Neural cell (in vitro differentiated cells): ENCODE measurements around the gene KRTAP3-3. TPM values are rescaled to one million over a fixed set of nuclear protein-coding genes. Genes with fewer than 3 reads are reported as not detected.

Source experiments
- H2AFZ ChIP-seq: fragments of 200-600, 300-800 bp; sonication (generic), shearing (Covaris generic); 2 replicates; pipeline ENCODE4 v1.6.0; 2014; ENCODE audit warnings: low read depth, mild to moderate bottlenecking, antibody characterized with exemption, low read length, moderate library complexity
- H3F3A ChIP-seq: fragments of 200-600 bp; shearing (Covaris generic); 2 replicates; pipeline ENCODE4 v1.6.1; 2016; ENCODE audit warnings: mild to moderate bottlenecking, moderate library complexity, mixed read lengths, antibody characterized with exemption, low read length; ENCODE audit not compliant: insufficient read depth, poor library complexity, severe bottlenecking
- H3K27ac ChIP-seq: fragments of 200-600, 300-800 bp; sonication (generic), shearing (Covaris generic); 2 replicates; pipeline ENCODE4 v1.5.1; 2014; ENCODE audit warnings: mild to moderate bottlenecking, low read length, moderate library complexity
- H3K27me3 ChIP-seq: fragments of 300-800, 200-600 bp; sonication (generic), shearing (Covaris generic); 2 replicates; pipeline ENCODE4 v1.6.0; 2014; ENCODE audit warnings: mild to moderate bottlenecking, low read depth, low read length, moderate library complexity; ENCODE audit not compliant: insufficient read depth
- H3K36me3 ChIP-seq: fragments of 300-800, 200-600 bp; sonication (generic), shearing (Covaris generic); 2 replicates; pipeline ENCODE4 v1.5.1; 2014; ENCODE audit warnings: mild to moderate bottlenecking, antibody characterized with exemption, low read length, moderate library complexity; ENCODE audit not compliant: insufficient read depth
- H3K4me2 ChIP-seq: fragments of 300-800, 200-600 bp; sonication (generic), shearing (Covaris generic); 2 replicates; pipeline ENCODE4 v1.6.0; 2014; ENCODE audit warnings: mild to moderate bottlenecking, low read length
- H3K4me3 ChIP-seq: fragments of 300-800, 200-600 bp; sonication (generic), shearing (Covaris generic); 2 replicates; pipeline ENCODE4 v1.5.1; 2014; ENCODE audit warnings: mild to moderate bottlenecking, low read length, moderate library complexity
- H3K79me2 ChIP-seq: fragments of 200-600 bp; shearing (Covaris generic); replicated peaks from 2 replicates; pipeline ENCODE4 v1.6.0; 2014; ENCODE audit warnings: mild to moderate bottlenecking, low read length, moderate library complexity; ENCODE audit not compliant: insufficient read depth
- H3K9ac ChIP-seq: fragments of 300-800, 200-600 bp; sonication (generic), shearing (Covaris generic); 2 replicates; pipeline ENCODE4 v1.6.1; 2016; ENCODE audit warnings: mild to moderate bottlenecking, low read length, mixed read lengths
- H3K9me2 ChIP-seq: fragments of 200-600 bp; shearing (Covaris generic); 2 replicates; pipeline ENCODE4 v1.6.1; 2016; ENCODE audit warnings: mild to moderate bottlenecking, low read length, mixed read lengths; ENCODE audit not compliant: insufficient read depth
- H3K9me3 ChIP-seq: fragments of 200-600, 300-800 bp; sonication (generic), shearing (Covaris generic); 2 replicates; pipeline ENCODE4 v1.6.1; 2016; ENCODE audit warnings: mild to moderate bottlenecking, mixed run types, low read length, moderate library complexity, mixed read lengths
- H4K20me1 ChIP-seq: fragments of 200-600 bp; shearing (Covaris generic); 2 replicates; pipeline ENCODE4 v1.6.1; 2016; ENCODE audit warnings: mild to moderate bottlenecking, mixed run types; ENCODE audit not compliant: insufficient read depth
- EP300 ChIP-seq: fragments of 450-650 bp; conservative IDR thresholded peaks from 2 replicates; pipeline ENCODE4 v1.6.1; 2014; ENCODE audit warnings: antibody characterized with exemption, mild to moderate bottlenecking, moderate library complexity; ENCODE audit not compliant: poor library complexity, severe bottlenecking
- EZH2 ChIP-seq: fragments of 200-600, 300-800 bp; shearing (Covaris generic), sonication (generic); IDR thresholded peaks from 2 replicates; pipeline ENCODE4 v1.6.1; 2014; ENCODE audit warnings: antibody characterized with exemption, low read length, borderline replicate concordance, mild to moderate bottlenecking; ENCODE audit not compliant: insufficient read depth, poor library complexity, severe bottlenecking
- MXI1 ChIP-seq: fragments of 450-650 bp; conservative IDR thresholded peaks from 2 replicates; pipeline ENCODE4 v1.6.1; 2014; ENCODE audit warnings: antibody characterized with exemption, mild to moderate bottlenecking; ENCODE audit not compliant: poor library complexity, severe bottlenecking
- POLR2AphosphoS5 ChIP-seq: IDR thresholded peaks from 2 replicates; pipeline ENCODE4 v1.6.1; 2012
- RAD21 ChIP-seq: fragments of 450-650 bp; conservative IDR thresholded peaks from 2 replicates; pipeline ENCODE4 v1.6.1; 2014; ENCODE audit warnings: antibody characterized with exemption, mild to moderate bottlenecking, moderate library complexity
- SMC3 ChIP-seq: fragments of 450-650 bp; conservative IDR thresholded peaks from 2 replicates; pipeline ENCODE4 v1.6.1; 2014; ENCODE audit warnings: antibody characterized with exemption, mild to moderate bottlenecking, moderate library complexity; ENCODE audit not compliant: poor library complexity
- TAF1 ChIP-seq: IDR thresholded peaks from 2 replicates; pipeline ENCODE4 v1.6.1; 2012; ENCODE audit warnings: low read depth
- polyA plus RNA-seq: library from polyadenylated mRNA; depleted of rRNA; stranded (reverse); fragments of >200 nt; gene quantifications from 2 replicates; pipeline ENCODE4 v1.2.3, GENCODE V29; 2014
- TF ChIP-seq, protein P1 (sequence below): IDR thresholded peaks from 2 replicates; pipeline ENCODE4 v1.6.1; 2012; ENCODE audit warnings: borderline replicate concordance
- TF ChIP-seq, protein P2 (sequence below): fragments of 450-650 bp; IDR thresholded peaks from 2 replicates; pipeline ENCODE4 v1.5.1; 2014; ENCODE audit warnings: antibody characterized with exemption, mild to moderate bottlenecking, moderate library complexity; ENCODE audit not compliant: poor library complexity, severe bottlenecking

KRTAP3-3 gene
- polyA plus RNA-seq, 1 donor from 2014 or later: not detected

DNA sequence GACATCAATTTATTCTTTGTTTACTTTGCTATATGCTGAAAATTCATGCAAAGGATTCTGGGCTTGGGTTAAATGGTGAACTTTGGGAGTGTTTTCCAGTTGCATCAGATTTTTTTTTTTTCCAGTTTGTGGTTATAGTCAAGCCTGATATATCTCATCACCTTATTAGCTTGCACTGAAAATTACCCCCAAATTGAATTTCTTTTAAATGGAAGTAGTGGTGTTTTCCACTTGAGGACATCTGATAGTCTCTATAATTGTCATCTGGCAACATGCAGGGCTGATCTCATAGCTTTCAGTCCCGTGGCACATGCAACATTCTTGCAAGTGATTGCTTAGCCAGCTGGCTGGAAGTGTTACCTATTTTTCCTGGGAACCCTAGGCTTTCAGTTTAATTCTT lies 19.6 kb upstream of the KRTAP3-3 start:
- Histone ChIP-seq H3K79me2 (no peaks in the 10 kb centered on the region), H3K4me2 (no peak overlapping the region), H3F3A (no peaks in the 10 kb centered on the region), H3K9me3 (no peaks in the 10 kb centered on the region), H3K9me2 (no peaks in the 10 kb centered on the region), H3K4me3 (no peak overlapping the region), H2AFZ (no peak overlapping the region), H4K20me1 (no peaks in the 10 kb centered on the region), H3K27ac (no peak overlapping the region), H3K36me3 (no peaks in the 10 kb centered on the region), H3K27me3 (no peaks in the 10 kb centered on the region), H3K9ac (no peak overlapping the region)
- no peak for TF ChIP-seq SMC3
- no peak for TF ChIP-seq MXI1
- TF ChIP-seq RAD21: no peak
- TF ChIP-seq, protein P1, sequence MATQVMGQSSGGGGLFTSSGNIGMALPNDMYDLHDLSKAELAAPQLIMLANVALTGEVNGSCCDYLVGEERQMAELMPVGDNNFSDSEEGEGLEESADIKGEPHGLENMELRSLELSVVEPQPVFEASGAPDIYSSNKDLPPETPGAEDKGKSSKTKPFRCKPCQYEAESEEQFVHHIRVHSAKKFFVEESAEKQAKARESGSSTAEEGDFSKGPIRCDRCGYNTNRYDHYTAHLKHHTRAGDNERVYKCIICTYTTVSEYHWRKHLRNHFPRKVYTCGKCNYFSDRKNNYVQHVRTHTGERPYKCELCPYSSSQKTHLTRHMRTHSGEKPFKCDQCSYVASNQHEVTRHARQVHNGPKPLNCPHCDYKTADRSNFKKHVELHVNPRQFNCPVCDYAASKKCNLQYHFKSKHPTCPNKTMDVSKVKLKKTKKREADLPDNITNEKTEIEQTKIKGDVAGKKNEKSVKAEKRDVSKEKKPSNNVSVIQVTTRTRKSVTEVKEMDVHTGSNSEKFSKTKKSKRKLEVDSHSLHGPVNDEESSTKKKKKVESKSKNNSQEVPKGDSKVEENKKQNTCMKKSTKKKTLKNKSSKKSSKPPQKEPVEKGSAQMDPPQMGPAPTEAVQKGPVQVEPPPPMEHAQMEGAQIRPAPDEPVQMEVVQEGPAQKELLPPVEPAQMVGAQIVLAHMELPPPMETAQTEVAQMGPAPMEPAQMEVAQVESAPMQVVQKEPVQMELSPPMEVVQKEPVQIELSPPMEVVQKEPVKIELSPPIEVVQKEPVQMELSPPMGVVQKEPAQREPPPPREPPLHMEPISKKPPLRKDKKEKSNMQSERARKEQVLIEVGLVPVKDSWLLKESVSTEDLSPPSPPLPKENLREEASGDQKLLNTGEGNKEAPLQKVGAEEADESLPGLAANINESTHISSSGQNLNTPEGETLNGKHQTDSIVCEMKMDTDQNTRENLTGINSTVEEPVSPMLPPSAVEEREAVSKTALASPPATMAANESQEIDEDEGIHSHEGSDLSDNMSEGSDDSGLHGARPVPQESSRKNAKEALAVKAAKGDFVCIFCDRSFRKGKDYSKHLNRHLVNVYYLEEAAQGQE: no peak
- TF ChIP-seq TAF1: no peak
- TF ChIP-seq, protein P2, sequence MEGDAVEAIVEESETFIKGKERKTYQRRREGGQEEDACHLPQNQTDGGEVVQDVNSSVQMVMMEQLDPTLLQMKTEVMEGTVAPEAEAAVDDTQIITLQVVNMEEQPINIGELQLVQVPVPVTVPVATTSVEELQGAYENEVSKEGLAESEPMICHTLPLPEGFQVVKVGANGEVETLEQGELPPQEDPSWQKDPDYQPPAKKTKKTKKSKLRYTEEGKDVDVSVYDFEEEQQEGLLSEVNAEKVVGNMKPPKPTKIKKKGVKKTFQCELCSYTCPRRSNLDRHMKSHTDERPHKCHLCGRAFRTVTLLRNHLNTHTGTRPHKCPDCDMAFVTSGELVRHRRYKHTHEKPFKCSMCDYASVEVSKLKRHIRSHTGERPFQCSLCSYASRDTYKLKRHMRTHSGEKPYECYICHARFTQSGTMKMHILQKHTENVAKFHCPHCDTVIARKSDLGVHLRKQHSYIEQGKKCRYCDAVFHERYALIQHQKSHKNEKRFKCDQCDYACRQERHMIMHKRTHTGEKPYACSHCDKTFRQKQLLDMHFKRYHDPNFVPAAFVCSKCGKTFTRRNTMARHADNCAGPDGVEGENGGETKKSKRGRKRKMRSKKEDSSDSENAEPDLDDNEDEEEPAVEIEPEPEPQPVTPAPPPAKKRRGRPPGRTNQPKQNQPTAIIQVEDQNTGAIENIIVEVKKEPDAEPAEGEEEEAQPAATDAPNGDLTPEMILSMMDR: no peak
- no peak for TF ChIP-seq EP300
- no peak for TF ChIP-seq EZH2
- no peak for TF ChIP-seq POLR2AphosphoS5

DNA sequence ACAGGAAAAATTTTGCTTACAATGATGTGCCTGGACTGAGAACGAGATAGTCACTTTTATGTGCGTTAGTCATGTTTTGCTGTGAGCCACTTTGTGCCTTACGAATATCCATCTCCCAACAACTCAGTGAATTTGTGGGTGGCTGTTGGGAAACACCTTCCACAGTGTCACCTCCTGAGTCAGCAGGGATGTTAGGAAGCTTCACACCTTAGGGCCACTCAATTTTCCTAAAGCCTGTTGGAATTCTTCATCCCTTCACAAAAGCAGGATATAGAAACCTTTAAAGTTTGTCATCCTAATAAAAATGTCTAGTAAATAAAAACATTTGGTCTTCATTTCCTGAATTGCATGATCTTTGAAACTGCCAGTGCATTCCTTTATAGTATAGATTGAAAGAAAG lies 19.2 kb upstream of the KRTAP3-3 start:
- Histone ChIP-seq H3K36me3 (no peaks in the 10 kb centered on the region), H3K9me2 (no peaks in the 10 kb centered on the region), H3K79me2 (no peaks in the 10 kb centered on the region), H3F3A (no peaks in the 10 kb centered on the region), H3K27ac (no peak overlapping the region), H2AFZ (no peak overlapping the region), H4K20me1 (no peaks in the 10 kb centered on the region), H3K9me3 (no peaks in the 10 kb centered on the region), H3K27me3 (no peaks in the 10 kb centered on the region), H3K9ac (no peak overlapping the region), H3K4me2 (no peak overlapping the region), H3K4me3 (no peak overlapping the region)
- TF ChIP-seq MXI1 (no peak), EP300 (no peak), TAF1 (no peak), SMC3 (no peak), POLR2AphosphoS5 (no peak), EZH2 (no peak), RAD21 (no peak)
- TF ChIP-seq, protein P2: no peak
- TF ChIP-seq, protein P1: no peak
